Chondrocyte (in vitro differentiated cells): ENCODE measurements around the gene SLC4A4. TPM values are rescaled to one million over a fixed set of nuclear protein-coding genes. Genes with fewer than 3 reads are reported as not detected.

Source experiments
- DNase-seq: peaks from one replicate; pipeline ENCODE4 v3.0.0; 2021; ENCODE audit warnings: mixed read lengths, low spot score
- H3K27ac Mint-ChIP-seq: one replicate; pipeline ENCODE4 v1.8.0; 2021; ENCODE audit warnings: mild to moderate bottlenecking, moderate library complexity, mixed read lengths; ENCODE audit not compliant: unreplicated experiment
- H3K27me3 Mint-ChIP-seq: 2 replicates; pipeline ENCODE4 v1.8.0; 2021; ENCODE audit warnings: low read depth, mixed read lengths
- H3K36me3 Mint-ChIP-seq: 2 replicates; pipeline ENCODE4 v1.8.0; 2021; ENCODE audit warnings: low read depth, mixed read lengths
- H3K4me1 Mint-ChIP-seq: 2 replicates; pipeline ENCODE4 v1.8.0; 2021; ENCODE audit warnings: low read depth, mild to moderate bottlenecking, mixed read lengths
- H3K4me3 Mint-ChIP-seq: one replicate; pipeline ENCODE4 v1.8.0; 2021; ENCODE audit warnings: mild to moderate bottlenecking, moderate library complexity, mixed read lengths; ENCODE audit not compliant: unreplicated experiment
- H3K9me3 Mint-ChIP-seq: 2 replicates; pipeline ENCODE4 v1.8.0; 2021; ENCODE audit warnings: low read depth, mixed read lengths
- CTCF ChIP-seq: fragments of 200-600 bp; sonication (generic); IDR thresholded peaks from 2 replicates; pipeline ENCODE4 v1.5.0; 2021; ENCODE audit warnings: antibody characterized with exemption, mild to moderate bottlenecking, moderate library complexity
- total RNA-seq: library from RNA; stranded (reverse); gene quantifications from 3 replicates; pipeline ENCODE4 v1.2.1, GENCODE V29; 2021

The SLC4A4 gene
- total RNA-seq, 1 donor from 2014 or later = 12.8 TPM

- H3K9me3 Mint-ChIP-seq = no peaks in the 10 kb centered on the region
- H3K4me1 Mint-ChIP-seq = no peaks in the 10 kb centered on the region
- no peak overlapping the region for H3K4me3 Mint-ChIP-seq
- H3K27ac Mint-ChIP-seq = no peak overlapping the region
- H3K36me3 Mint-ChIP-seq = peaks cover 1% of the 10 kb centered on the region
- peaks cover 1% of the 10 kb centered on the region for H3K27me3 Mint-ChIP-seq
- no peak for TF ChIP-seq CTCF
- no peak for DNase-seq
These were observed 45.2 kb downstream of the SLC4A4 start for GRCh38 chr4:71383984-71384383.

GRCh38 chr4:71389149-71389827 is 50.5 kb downstream of the SLC4A4 start:
- Mint-ChIP-seq H3K9me3 (no peaks in the 10 kb centered on the region), H3K27ac (peak overlapping the region; percentile 76), H3K36me3 (peaks cover 3% of the 10 kb centered on the region), H3K27me3 (peaks cover 12% of the 10 kb centered on the region), H3K4me1 (peaks cover 5% of the 10 kb centered on the region), H3K4me3 (no peak overlapping the region)
- no peak for TF ChIP-seq CTCF
- no peak for DNase-seq

GRCh38 chr4:71392109-71392508 is 53.3 kb downstream of the SLC4A4 start:
- Mint-ChIP-seq H3K27ac (no peak overlapping the region), H3K27me3 (peaks cover 20% of the 10 kb centered on the region), H3K36me3 (peaks cover 5% of the 10 kb centered on the region), H3K4me3 (no peak overlapping the region), H3K4me1 (peaks cover 5% of the 10 kb centered on the region), H3K9me3 (no peaks in the 10 kb centered on the region)
- no peak for TF ChIP-seq CTCF
- DNase-seq = no peak

GRCh38 chr4:71396382-71396781 is 57.6 kb downstream of the SLC4A4 start:
- TF ChIP-seq CTCF = no peak
- no peaks in the 10 kb centered on the region for H3K4me1 Mint-ChIP-seq
- peaks cover 4% of the 10 kb centered on the region for H3K9me3 Mint-ChIP-seq
- H3K36me3 Mint-ChIP-seq = peaks cover 11% of the 10 kb centered on the region
- H3K4me3 Mint-ChIP-seq = no peak overlapping the region
- peaks cover 25% of the 10 kb centered on the region for H3K27me3 Mint-ChIP-seq
- no peak for DNase-seq
- H3K27ac Mint-ChIP-seq = no peak overlapping the region

GRCh38 chr4:71400810-71401209 is 62.0 kb downstream of the SLC4A4 start:
- no peak overlapping the region for H3K27ac Mint-ChIP-seq
- peaks cover 4% of the 10 kb centered on the region for H3K9me3 Mint-ChIP-seq
- H3K4me1 Mint-ChIP-seq = no peaks in the 10 kb centered on the region
- peaks cover 9% of the 10 kb centered on the region for H3K36me3 Mint-ChIP-seq
- H3K27me3 Mint-ChIP-seq = peaks cover 9% of the 10 kb centered on the region
- no peak overlapping the region for H3K4me3 Mint-ChIP-seq
- DNase-seq = no peak
- TF ChIP-seq CTCF = no peak
